Prostate gland (tissue), 1 donor: ENCODE results near the gene PCSK6.

Source experiments
- POLR2A ChIP-seq: fragments of 450-650 bp; IDR thresholded peaks from one replicate; pipeline ENCODE4 v1.6.1; 2016; ENCODE audit warnings: antibody characterized with exemption, mild to moderate bottlenecking
- POLR2AphosphoS5 ChIP-seq: sonication (generic); formaldehyde crosslinking; IDR thresholded peaks from one replicate; pipeline ENCODE4 v1.6.1; 2017; ENCODE audit warnings: antibody characterized with exemption

DNA sequence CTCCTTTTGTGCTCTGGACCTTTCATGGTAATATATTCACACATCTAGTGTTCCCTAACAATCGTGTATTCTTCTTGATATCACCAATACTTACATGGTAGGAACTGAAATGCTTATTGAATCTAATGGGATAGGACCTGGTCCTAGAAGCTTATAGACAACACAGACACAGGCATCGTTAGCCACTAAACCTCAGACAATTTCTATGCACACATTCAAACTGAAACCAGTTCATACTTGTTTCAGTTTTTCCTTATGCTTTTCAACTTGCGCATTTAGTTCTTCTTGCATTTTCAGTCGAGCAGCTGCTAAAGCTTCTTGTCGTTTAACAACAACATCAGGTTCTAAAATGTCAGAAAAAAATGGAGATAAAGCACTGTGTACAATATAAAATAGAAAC, 214.5 kb downstream of the PCSK6 start:
- TF ChIP-seq POLR2A (no peak), POLR2AphosphoS5 (no peak)
